Stimulated activated naive CD8-positive, alpha-beta T cell treated with anti-CD3 and anti-CD28 coated beads, Interleukin-15, Interleukin-2, amounts not matched to agents 100 ng/mL and 50 ng/mL, for 24 hours (primary cell): Measurements from ENCODE around the gene SKIDA1.

Experiments used
- H3K27ac Mint-ChIP-seq: one replicate; pipeline ENCODE4 v1.8.0; 2021; ENCODE audit warnings: mild to moderate bottlenecking, mixed read lengths
- H3K27me3 Mint-ChIP-seq: one replicate; pipeline ENCODE4 v1.8.0; 2021; ENCODE audit warnings: mixed read lengths
- H3K36me3 Mint-ChIP-seq: one replicate; pipeline ENCODE4 v1.8.0; 2021; ENCODE audit warnings: low read depth, mixed read lengths
- H3K4me1 Mint-ChIP-seq: one replicate; pipeline ENCODE4 v1.8.0; 2021; ENCODE audit warnings: low read depth, mixed read lengths
- H3K4me3 Mint-ChIP-seq: one replicate; pipeline ENCODE4 v1.8.0; 2021; ENCODE audit warnings: mild to moderate bottlenecking, mixed read lengths
- H3K9me3 Mint-ChIP-seq: one replicate; pipeline ENCODE4 v1.8.0; 2021; ENCODE audit warnings: mixed read lengths

Gene SKIDA1

GRCh38 chr10:21514818-21515351, 10.6 kb downstream of the SKIDA1 start:
- H3K27ac Mint-ChIP-seq: no peak overlapping the region
- no peak overlapping the region for H3K4me3 Mint-ChIP-seq
- no peaks in the 10 kb centered on the region for H3K36me3 Mint-ChIP-seq
- H3K27me3 Mint-ChIP-seq: peaks cover 84% of the 10 kb centered on the region
- H3K9me3 Mint-ChIP-seq: no peaks in the 10 kb centered on the region
- H3K4me1 Mint-ChIP-seq: peaks cover 32% of the 10 kb centered on the region

GRCh38 chr10:21514129-21514817, 11.2 kb downstream of the SKIDA1 start:
- no peak overlapping the region for H3K4me3 Mint-ChIP-seq
- H3K36me3 Mint-ChIP-seq: no peaks in the 10 kb centered on the region
- H3K4me1 Mint-ChIP-seq: peaks cover 26% of the 10 kb centered on the region
- H3K27me3 Mint-ChIP-seq: peaks cover 79% of the 10 kb centered on the region
- H3K27ac Mint-ChIP-seq: no peak overlapping the region
- H3K9me3 Mint-ChIP-seq: no peaks in the 10 kb centered on the region

- Mint-ChIP-seq H3K36me3 (no peaks in the 10 kb centered on the region), H3K27me3 (peaks cover 75% of the 10 kb centered on the region)
These were observed 12.1 kb downstream of the SKIDA1 start for GRCh38 chr10:21513405-21513788.

GRCh38 chr10:21512573-21513404, 12.7 kb downstream of the SKIDA1 start:
- Mint-ChIP-seq H3K4me3 (no peak overlapping the region), H3K4me1 (peaks cover 11% of the 10 kb centered on the region), H3K9me3 (no peaks in the 10 kb centered on the region), H3K36me3 (no peaks in the 10 kb centered on the region), H3K27me3 (peaks cover 69% of the 10 kb centered on the region), H3K27ac (no peak overlapping the region)

More at GRCh38 chr10:21513405-21513788, 12.1 kb downstream of the SKIDA1 start:
- Mint-ChIP-seq H3K4me1 (peaks cover 17% of the 10 kb centered on the region), H3K27ac (no peak overlapping the region), H3K4me3 (no peak overlapping the region), H3K9me3 (no peaks in the 10 kb centered on the region)

- no peaks in the 10 kb centered on the region for H3K9me3 Mint-ChIP-seq
- peaks cover 71% of the 10 kb centered on the region for H3K27me3 Mint-ChIP-seq
- H3K27ac Mint-ChIP-seq: no peak overlapping the region
- no peak overlapping the region for H3K4me3 Mint-ChIP-seq
- H3K4me1 Mint-ChIP-seq: peaks cover 6% of the 10 kb centered on the region
- H3K36me3 Mint-ChIP-seq: no peaks in the 10 kb centered on the region
These were observed 13.4 kb downstream of the SKIDA1 start for GRCh38 chr10:21511946-21512572.

GRCh38 chr10:21511095-21511570, 14.3 kb downstream of the SKIDA1 start:
- H3K4me3 Mint-ChIP-seq: no peak overlapping the region
- H3K27me3 Mint-ChIP-seq: peaks cover 75% of the 10 kb centered on the region
- H3K36me3 Mint-ChIP-seq: no peaks in the 10 kb centered on the region
- H3K4me1 Mint-ChIP-seq: peaks cover 5% of the 10 kb centered on the region
- no peak overlapping the region for H3K27ac Mint-ChIP-seq
- H3K9me3 Mint-ChIP-seq: no peaks in the 10 kb centered on the region

- Mint-ChIP-seq H3K36me3 (no peaks in the 10 kb centered on the region), H3K4me3 (no peak overlapping the region), H3K27me3 (peaks cover 74% of the 10 kb centered on the region), H3K27ac (no peak overlapping the region), H3K9me3 (no peaks in the 10 kb centered on the region), H3K4me1 (no peaks in the 10 kb centered on the region)
These were observed 15.0 kb downstream of the SKIDA1 start for GRCh38 chr10:21510241-21511094.

- no peak overlapping the region for H3K27ac Mint-ChIP-seq
- H3K9me3 Mint-ChIP-seq: no peaks in the 10 kb centered on the region
- H3K27me3 Mint-ChIP-seq: peaks cover 73% of the 10 kb centered on the region
- no peak overlapping the region for H3K4me3 Mint-ChIP-seq
- no peaks in the 10 kb centered on the region for H3K4me1 Mint-ChIP-seq
- H3K36me3 Mint-ChIP-seq: no peaks in the 10 kb centered on the region
These were observed 15.9 kb downstream of the SKIDA1 start for GRCh38 chr10:21509341-21510240.

GRCh38 chr10:21508706-21509331, 16.7 kb downstream of the SKIDA1 start:
- no peaks in the 10 kb centered on the region for H3K36me3 Mint-ChIP-seq
- H3K4me1 Mint-ChIP-seq: no peaks in the 10 kb centered on the region
- no peak overlapping the region for H3K4me3 Mint-ChIP-seq
- no peaks in the 10 kb centered on the region for H3K9me3 Mint-ChIP-seq
- no peak overlapping the region for H3K27ac Mint-ChIP-seq
- H3K27me3 Mint-ChIP-seq: peaks cover 71% of the 10 kb centered on the region

- H3K27ac Mint-ChIP-seq: no peak overlapping the region
- H3K4me1 Mint-ChIP-seq: no peaks in the 10 kb centered on the region
- no peak overlapping the region for H3K4me3 Mint-ChIP-seq
- H3K36me3 Mint-ChIP-seq: no peaks in the 10 kb centered on the region
- H3K9me3 Mint-ChIP-seq: no peaks in the 10 kb centered on the region
- H3K27me3 Mint-ChIP-seq: peaks cover 61% of the 10 kb centered on the region
These were observed 18.3 kb downstream of the SKIDA1 start for GRCh38 chr10:21507150-21507549.

- Mint-ChIP-seq H3K36me3 (no peaks in the 10 kb centered on the region), H3K4me1 (no peaks in the 10 kb centered on the region), H3K27me3 (peaks cover 61% of the 10 kb centered on the region), H3K9me3 (no peaks in the 10 kb centered on the region), H3K4me3 (no peak overlapping the region), H3K27ac (no peak overlapping the region)
These were observed 19.1 kb downstream of the SKIDA1 start for GRCh38 chr10:21506351-21506750.

GRCh38 chr10:21505711-21506278, 19.7 kb downstream of the SKIDA1 start:
- no peak overlapping the region for H3K4me3 Mint-ChIP-seq
- H3K27ac Mint-ChIP-seq: no peak overlapping the region
- H3K36me3 Mint-ChIP-seq: no peaks in the 10 kb centered on the region
- H3K4me1 Mint-ChIP-seq: no peaks in the 10 kb centered on the region
- peaks cover 62% of the 10 kb centered on the region for H3K27me3 Mint-ChIP-seq
- no peaks in the 10 kb centered on the region for H3K9me3 Mint-ChIP-seq

- H3K27ac Mint-ChIP-seq: no peak overlapping the region
- peaks cover 66% of the 10 kb centered on the region for H3K27me3 Mint-ChIP-seq
- no peaks in the 10 kb centered on the region for H3K36me3 Mint-ChIP-seq
- H3K4me3 Mint-ChIP-seq: no peak overlapping the region
- H3K4me1 Mint-ChIP-seq: peaks cover 5% of the 10 kb centered on the region
- no peaks in the 10 kb centered on the region for H3K9me3 Mint-ChIP-seq
These were observed 21.9 kb downstream of the SKIDA1 start for GRCh38 chr10:21503542-21503941.
